ENCODE measurements around the gene MAVS. TPM values are rescaled to one million over a fixed set of nuclear protein-coding genes. Genes with fewer than 3 reads are reported as not detected.

MAVS gene
- 10 to 100 TPM; 25.7 to 33.9 (median 27.5) TPM for polyA plus RNA-seq (ENCODE audit: insufficient read length in 3 of 3)
- long read RNA-seq, donor 1, result 0 reads
- long read RNA-seq, donor 2, full-length matches to known transcripts, result 1 of 1 reads
- long read RNA-seq, donor 2, partial matches to known transcripts, result 0 of 1 reads
- long read RNA-seq, donor 2, other reads (novel, unspliced or antisense), result 0 of 1 reads
- long read RNA-seq, donor 3, full-length matches to known transcripts, result 3 of 9 reads
- long read RNA-seq, donor 3, partial matches to known transcripts, result 6 of 9 reads
- long read RNA-seq, donor 3, other reads (novel, unspliced or antisense), result 0 of 9 reads
- long read RNA-seq, donor 4, full-length matches to known transcripts, result 1 of 1 reads
- long read RNA-seq, donor 4, partial matches to known transcripts, result 0 of 1 reads
- long read RNA-seq, donor 4, other reads (novel, unspliced or antisense), result 0 of 1 reads
- long read RNA-seq, donor 5, full-length matches to known transcripts, result 11 of 11 reads
- long read RNA-seq, donor 5, partial matches to known transcripts, result 0 of 11 reads
- long read RNA-seq, donor 5, other reads (novel, unspliced or antisense), result 0 of 11 reads
- long read RNA-seq, donor 6, full-length matches to known transcripts, result 4 of 26 reads
- long read RNA-seq, donor 6, partial matches to known transcripts, result 22 of 26 reads
- long read RNA-seq, donor 6, other reads (novel, unspliced or antisense), result 0 of 26 reads
- long read RNA-seq, donor 7, result 0 reads
- long read RNA-seq, donor 8, full-length matches to known transcripts, result 3 of 24 reads
- long read RNA-seq, donor 8, partial matches to known transcripts, result 21 of 24 reads
- long read RNA-seq, donor 8, other reads (novel, unspliced or antisense), result 0 of 24 reads
- long read RNA-seq, donor 9, full-length matches to known transcripts, result 2 of 2 reads
- long read RNA-seq, donor 9, partial matches to known transcripts, result 0 of 2 reads
- long read RNA-seq, donor 9, other reads (novel, unspliced or antisense), result 0 of 2 reads
- long read RNA-seq, donor 10, result 0 reads
- long read RNA-seq, donor 11, full-length matches to known transcripts, result 1 of 1 reads
- long read RNA-seq, donor 11, partial matches to known transcripts, result 0 of 1 reads
- long read RNA-seq, donor 11, other reads (novel, unspliced or antisense), result 0 of 1 reads
- long read RNA-seq, donor 12, full-length matches to known transcripts, result 1 of 1 reads
- long read RNA-seq, donor 12, partial matches to known transcripts, result 0 of 1 reads
- long read RNA-seq, donor 12, other reads (novel, unspliced or antisense), result 0 of 1 reads
- long read RNA-seq, donor 13, full-length matches to known transcripts, result 2 of 8 reads
- long read RNA-seq, donor 13, partial matches to known transcripts, result 6 of 8 reads
- long read RNA-seq, donor 13, other reads (novel, unspliced or antisense), result 0 of 8 reads
- long read RNA-seq, donor 14, result 0 reads
- long read RNA-seq, donor 15, partial matches to known transcripts, result 10 of 10 reads
- long read RNA-seq, donor 15, other reads (novel, unspliced or antisense), result 0 of 10 reads
- long read RNA-seq, donor 16, full-length matches to known transcripts, result 9 of 16 reads
- long read RNA-seq, donor 16, partial matches to known transcripts, result 7 of 16 reads
- long read RNA-seq, donor 16, other reads (novel, unspliced or antisense), result 0 of 16 reads

- peak in 10 of 11 donors; percentile 59 to 86 (median 78) for DNase-seq (ENCODE audit: extremely low read depth in 1 of 11, low read depth in 9 of 11, low spot score in 4 of 11)
Observed at GRCh38 chr20:3846740-3847428, at the start of gene MAVS. TSS of gene MAVS (plus strand) at chr20:3846834. CDS start at chr20:3854625, 7,791 bp downstream.

- DNase-seq (ENCODE audit: extremely low read depth in 1 of 11, low read depth in 9 of 11, low spot score in 4 of 11), result no peak
Observed at GRCh38 chr20:3797226-3797545, 49.4 kb upstream of the MAVS start.

GRCh38 chr20:3797592-3798372 is 48.9 kb upstream of the MAVS start:
- DNase-seq (ENCODE audit: extremely low read depth in 1 of 11, low read depth in 9 of 11, low spot score in 4 of 11), result no peak

- no peak for DNase-seq (ENCODE audit: extremely low read depth in 1 of 11, low read depth in 9 of 11, low spot score in 4 of 11)
Observed at GRCh38 chr20:3798373-3798768, 48.3 kb upstream of the MAVS start.

GRCh38 chr20:3798908-3799248 is 47.8 kb upstream of the MAVS start:
- no peak for DNase-seq (ENCODE audit: extremely low read depth in 1 of 11, low read depth in 9 of 11, low spot score in 4 of 11)

- DNase-seq (ENCODE audit: extremely low read depth in 1 of 11, low read depth in 9 of 11, low spot score in 4 of 11), result no peak
Observed at GRCh38 chr20:3800256-3800877, 46.3 kb upstream of the MAVS start.

- no peak for DNase-seq (ENCODE audit: extremely low read depth in 1 of 11, low read depth in 9 of 11, low spot score in 4 of 11)
Observed at GRCh38 chr20:3800878-3801260, 45.8 kb upstream of the MAVS start.

- no peak for DNase-seq (ENCODE audit: extremely low read depth in 1 of 11, low read depth in 9 of 11, low spot score in 4 of 11)
Observed at GRCh38 chr20:3801299-3801698, 45.3 kb upstream of the MAVS start.

- no peak for DNase-seq (ENCODE audit: extremely low read depth in 1 of 11, low read depth in 9 of 11, low spot score in 4 of 11)
Observed at GRCh38 chr20:3801846-3802245, 44.8 kb upstream of the MAVS start.

GRCh38 chr20:3802524-3803239 is 44.0 kb upstream of the MAVS start:
- no peak for DNase-seq (ENCODE audit: extremely low read depth in 1 of 11, low read depth in 9 of 11, low spot score in 4 of 11)

- DNase-seq (ENCODE audit: extremely low read depth in 1 of 11, low read depth in 9 of 11, low spot score in 4 of 11), result no peak
Observed at GRCh38 chr20:3803289-3803688, 43.3 kb upstream of the MAVS start.

GRCh38 chr20:3803854-3804253 is 42.8 kb upstream of the MAVS start:
- no peak for DNase-seq (ENCODE audit: extremely low read depth in 1 of 11, low read depth in 9 of 11, low spot score in 4 of 11)

- DNase-seq (ENCODE audit: extremely low read depth in 1 of 11, low read depth in 9 of 11, low spot score in 4 of 11), result no peak
Observed at GRCh38 chr20:3804254-3804751, 42.3 kb upstream of the MAVS start.

- DNase-seq (ENCODE audit: extremely low read depth in 1 of 11, low read depth in 9 of 11, low spot score in 4 of 11), result no peak
Observed at GRCh38 chr20:3804781-3805180, 41.9 kb upstream of the MAVS start.

- no peak for DNase-seq (ENCODE audit: extremely low read depth in 1 of 11, low read depth in 9 of 11, low spot score in 4 of 11)
Observed at GRCh38 chr20:3808544-3808943, 38.1 kb upstream of the MAVS start.
